ENCODE measurements around the gene LCE1D.
A peak's percentile ranks its signal among the peaks of the same experiment; 100 is the strongest.

Gene LCE1D, protein sequence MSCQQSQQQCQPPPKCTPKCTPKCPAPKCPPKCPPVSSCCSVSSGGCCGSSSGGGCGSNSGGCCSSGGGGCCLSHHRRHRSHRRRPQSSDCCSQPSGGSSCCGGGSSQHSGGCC

DNA sequence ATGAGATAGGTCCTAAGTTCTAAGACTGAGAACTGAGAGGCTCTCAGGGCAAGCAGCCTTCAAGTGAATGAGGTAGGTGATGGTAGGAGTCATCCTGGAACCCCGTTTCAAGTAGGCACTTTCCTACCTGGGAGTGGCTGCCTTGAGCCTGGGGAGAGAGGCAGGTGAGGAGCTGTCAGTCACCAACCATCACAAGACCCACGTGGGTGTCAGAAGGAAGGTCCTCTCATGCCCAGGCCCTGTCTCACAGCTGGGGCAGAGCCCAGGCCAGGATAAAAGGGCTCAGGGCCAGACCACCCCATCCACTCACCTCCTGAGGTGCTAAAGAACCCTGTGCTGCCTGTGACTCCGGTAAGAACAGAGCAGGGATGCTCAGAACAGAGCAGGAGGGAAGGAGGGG lies at the start of gene LCE1D:
TSS of gene LCE1D (plus strand) at position 301 of the 400 bp plus-strand sequence. CDS start 1,074 bp downstream, outside the sequence.
- DNase-seq (ENCODE audit: low read depth) = no peak
- no peak within 1 kb of the TSS for H3K4me3 ChIP-seq (replicated peaks; ENCODE audit: low read depth, low read length)
- TF ChIP-seq, protein P1, sequence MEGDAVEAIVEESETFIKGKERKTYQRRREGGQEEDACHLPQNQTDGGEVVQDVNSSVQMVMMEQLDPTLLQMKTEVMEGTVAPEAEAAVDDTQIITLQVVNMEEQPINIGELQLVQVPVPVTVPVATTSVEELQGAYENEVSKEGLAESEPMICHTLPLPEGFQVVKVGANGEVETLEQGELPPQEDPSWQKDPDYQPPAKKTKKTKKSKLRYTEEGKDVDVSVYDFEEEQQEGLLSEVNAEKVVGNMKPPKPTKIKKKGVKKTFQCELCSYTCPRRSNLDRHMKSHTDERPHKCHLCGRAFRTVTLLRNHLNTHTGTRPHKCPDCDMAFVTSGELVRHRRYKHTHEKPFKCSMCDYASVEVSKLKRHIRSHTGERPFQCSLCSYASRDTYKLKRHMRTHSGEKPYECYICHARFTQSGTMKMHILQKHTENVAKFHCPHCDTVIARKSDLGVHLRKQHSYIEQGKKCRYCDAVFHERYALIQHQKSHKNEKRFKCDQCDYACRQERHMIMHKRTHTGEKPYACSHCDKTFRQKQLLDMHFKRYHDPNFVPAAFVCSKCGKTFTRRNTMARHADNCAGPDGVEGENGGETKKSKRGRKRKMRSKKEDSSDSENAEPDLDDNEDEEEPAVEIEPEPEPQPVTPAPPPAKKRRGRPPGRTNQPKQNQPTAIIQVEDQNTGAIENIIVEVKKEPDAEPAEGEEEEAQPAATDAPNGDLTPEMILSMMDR (IDR thresholded peaks at IDR 0.05; ENCODE audit: low read length, missing control alignments) = no peak

DNA sequence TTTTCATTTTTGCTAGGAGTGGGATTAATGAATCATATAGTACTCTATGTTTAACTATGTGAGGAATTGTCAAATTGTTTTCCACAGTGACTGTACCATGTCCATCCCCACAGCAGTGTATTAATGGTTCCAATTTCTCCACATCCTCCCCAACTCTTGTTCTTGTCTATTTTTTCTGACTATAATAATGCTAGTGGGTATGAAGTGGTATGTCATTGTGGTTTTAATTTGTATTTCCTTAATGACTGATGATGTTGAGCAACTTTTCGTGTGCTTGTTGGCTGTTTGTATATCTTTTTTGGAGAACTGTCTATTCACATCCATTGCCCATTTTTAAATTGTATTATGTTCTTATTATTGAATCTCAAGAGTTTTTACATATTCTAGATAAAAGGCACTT lies 48.7 kb upstream of the LCE1D start:
- TF ChIP-seq, protein P1 (IDR thresholded peaks at IDR 0.05; ENCODE audit: low read length, missing control alignments) = no peak
- DNase-seq (ENCODE audit: low read depth) = no peak
- H3K4me3 ChIP-seq (replicated peaks; ENCODE audit: low read depth, low read length) = no peak overlapping the region

DNA sequence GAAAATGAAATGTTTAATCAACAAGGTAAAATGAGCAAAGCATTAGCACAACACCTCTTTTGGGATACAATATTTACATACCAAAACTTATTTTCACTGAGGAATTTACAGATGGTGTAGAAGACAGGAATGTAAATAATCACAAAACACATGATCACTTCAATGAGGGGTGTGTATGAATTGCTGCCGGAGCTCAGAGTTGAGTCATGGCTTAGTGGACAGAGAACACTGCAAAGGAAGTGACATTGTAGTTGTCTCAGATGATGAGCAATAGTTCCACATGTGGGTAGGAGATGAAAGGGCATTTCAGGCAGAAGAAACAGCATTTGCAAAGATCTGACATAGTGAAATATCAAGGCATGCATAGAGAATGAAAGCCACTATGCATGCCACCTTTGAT lies 44.3 kb upstream of the LCE1D start:
- no peak overlapping the region for H3K4me3 ChIP-seq (replicated peaks; ENCODE audit: low read depth, low read length)
- TF ChIP-seq, protein P1 (IDR thresholded peaks at IDR 0.05; ENCODE audit: low read length, missing control alignments) = no peak
- DNase-seq (ENCODE audit: low read depth) = peak; percentile 0

DNA sequence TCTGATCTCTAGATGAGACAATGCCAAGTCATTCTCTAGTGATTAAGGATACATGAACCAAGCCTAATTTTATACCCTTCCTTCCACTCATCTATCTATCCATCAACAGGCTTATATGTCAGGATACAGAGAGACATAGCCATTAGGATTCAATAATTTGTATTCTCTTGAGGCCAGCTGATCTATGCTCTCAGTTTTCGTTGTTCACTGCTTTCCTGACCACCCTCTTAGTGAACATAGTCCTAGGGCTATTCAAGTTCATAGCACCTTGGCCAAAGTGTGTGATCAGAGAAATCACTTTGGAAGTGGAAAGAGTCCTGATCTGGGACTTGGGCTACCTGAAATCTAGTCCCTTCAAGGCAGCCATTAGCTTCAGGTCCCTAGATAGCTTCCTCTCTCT lies 42.9 kb upstream of the LCE1D start:
- no peak for DNase-seq (ENCODE audit: low read depth)
- TF ChIP-seq, protein P1 (IDR thresholded peaks at IDR 0.05; ENCODE audit: low read length, missing control alignments) = no peak
- no peak overlapping the region for H3K4me3 ChIP-seq (replicated peaks; ENCODE audit: low read depth, low read length)

DNA sequence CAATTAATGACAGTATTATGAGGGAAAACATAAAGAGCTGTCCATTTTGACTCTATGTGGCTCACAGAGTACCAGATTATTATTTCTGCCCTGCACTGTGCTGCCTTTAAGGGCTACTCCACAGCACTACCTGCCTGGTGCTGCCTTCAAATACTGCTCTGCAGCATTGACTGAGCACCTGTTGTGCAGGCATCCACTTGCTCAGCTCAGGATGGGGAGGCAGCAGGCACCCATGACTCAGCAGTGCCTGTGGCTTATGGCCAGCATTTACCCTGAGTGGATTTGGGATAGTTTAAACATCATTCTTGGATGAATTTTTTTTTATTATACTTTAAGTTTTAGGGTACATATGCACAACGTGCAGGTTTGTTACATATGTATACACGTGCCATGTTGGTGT lies 39.6 kb upstream of the LCE1D start:
- no peak overlapping the region for H3K4me3 ChIP-seq (replicated peaks; ENCODE audit: low read depth, low read length)

DNA sequence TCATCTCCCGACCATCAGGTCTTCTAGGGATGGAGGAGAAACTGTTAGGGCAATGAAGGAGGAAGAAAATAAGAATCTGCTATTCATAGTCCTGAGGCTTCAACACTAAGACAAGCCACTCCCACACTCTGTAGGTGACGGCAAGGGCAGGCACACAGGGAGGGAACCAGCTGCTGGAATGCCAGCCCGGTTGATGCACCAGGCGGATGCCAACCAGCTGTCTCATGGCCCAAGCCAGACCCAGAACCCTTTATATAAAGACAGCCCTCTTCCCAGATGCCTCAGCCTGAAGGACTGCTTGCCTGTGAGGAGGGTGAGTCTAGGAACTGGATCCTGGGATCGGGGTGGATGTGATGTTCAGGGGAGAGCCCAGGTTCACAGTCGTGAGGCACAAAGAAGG lies 38.8 kb upstream of the LCE1D start, which contains the start of gene KPRP:
TSS of gene KPRP (plus strand) at position 279 of the 400 bp plus-strand sequence. CDS start 1,564 bp downstream, outside the sequence.
- no peak for DNase-seq (ENCODE audit: low read depth)
- TF ChIP-seq, protein P1 (IDR thresholded peaks at IDR 0.05; ENCODE audit: low read length, missing control alignments) = no peak
- no peak within 1 kb of the TSS for H3K4me3 ChIP-seq (replicated peaks; ENCODE audit: low read depth, low read length)

More for the DNA sequence above, 39.6 kb upstream of the LCE1D start:
- TF ChIP-seq, protein P1 (IDR thresholded peaks at IDR 0.05; ENCODE audit: low read length, missing control alignments) = no peak
- DNase-seq (ENCODE audit: low read depth) = no peak

DNA sequence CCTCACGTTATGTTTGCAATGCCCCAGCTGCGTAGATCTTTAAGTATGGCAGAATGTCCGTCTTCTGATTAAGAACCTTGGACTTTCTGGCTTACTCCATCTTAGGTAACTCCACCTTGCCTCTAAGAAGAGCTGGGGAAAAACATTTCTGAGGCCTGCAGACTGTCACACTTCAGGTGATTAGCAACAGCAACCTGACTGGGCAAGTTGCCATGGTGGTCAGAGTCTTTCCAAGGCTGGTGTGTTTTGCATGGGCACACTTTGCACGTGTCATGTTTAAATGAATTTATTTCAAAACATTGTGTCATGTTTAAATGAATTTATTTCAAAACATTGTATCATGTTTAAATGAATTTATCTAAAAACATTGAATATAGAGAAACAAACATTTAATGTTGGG lies 37.9 kb upstream of the LCE1D start:
- DNase-seq (ENCODE audit: low read depth) = no peak
- TF ChIP-seq, protein P1 (IDR thresholded peaks at IDR 0.05; ENCODE audit: low read length, missing control alignments) = no peak
- H3K4me3 ChIP-seq (replicated peaks; ENCODE audit: low read depth, low read length) = no peak overlapping the region

Measured in fibroblast of pulmonary artery (primary cell).